ENCODE data around the gene ZMIZ1.

- TF ChIP-seq CTCF (conservative IDR thresholded peaks at IDR 0.05; ENCODE audit: low read depth, low read length) (no peak), EZH2 (IDR thresholded peaks at IDR 0.05; ENCODE audit: borderline replicate concordance, low read depth, low read length, poor library complexity, severe bottlenecking) (no peak)
Observed at GRCh38 chr10:79208251-79208983, 139.7 kb downstream of the ZMIZ1 start.
